Measurements from ENCODE around the gene CREM.

CREM gene

GRCh38 chr10:35246770-35247343 is 120.2 kb downstream of the CREM start:
- Histone ChIP-seq H3K27me3 (ENCODE audit: insufficient read depth, insufficient read length) (no peaks in the 10 kb centered on the region), H3K4me3 (ENCODE audit: insufficient read length, low read depth) (no peak overlapping the region), H3K4me1 (ENCODE audit: insufficient read depth, insufficient read length) (no peaks in the 10 kb centered on the region), H3K9ac (ENCODE audit: insufficient read length, low read depth) (no peak overlapping the region), H3K9me3 (ENCODE audit: insufficient read depth, low read length) (no peaks in the 10 kb centered on the region), H3K36me3 (ENCODE audit: insufficient read depth, insufficient read length, low read length) (no peaks in the 10 kb centered on the region)
- no peak for DNase-seq (ENCODE audit: low read depth, low spot score)
- TF ChIP-seq ZNF274 (IDR thresholded peaks at IDR 0.05; ENCODE audit: low read depth, low read length) (no peak), SUZ12 (IDR thresholded peaks at IDR 0.05; ENCODE audit: extremely low read depth, insufficient read depth, insufficient read length) (no peak), YY1 (IDR thresholded peaks at IDR 0.05; ENCODE audit: insufficient read depth, insufficient read length) (no peak)

- Histone ChIP-seq H3K36me3 (ENCODE audit: insufficient read depth, insufficient read length, low read length) (no peaks in the 10 kb centered on the region), H3K27me3 (ENCODE audit: insufficient read depth, insufficient read length) (no peaks in the 10 kb centered on the region), H3K9ac (ENCODE audit: insufficient read length, low read depth) (no peak overlapping the region), H3K4me3 (ENCODE audit: insufficient read length, low read depth) (no peak overlapping the region), H3K4me1 (ENCODE audit: insufficient read depth, insufficient read length) (no peaks in the 10 kb centered on the region), H3K9me3 (ENCODE audit: insufficient read depth, low read length) (no peaks in the 10 kb centered on the region)
- TF ChIP-seq SUZ12 (IDR thresholded peaks at IDR 0.05; ENCODE audit: extremely low read depth, insufficient read depth, insufficient read length) (no peak), YY1 (IDR thresholded peaks at IDR 0.05; ENCODE audit: insufficient read depth, insufficient read length) (no peak), ZNF274 (IDR thresholded peaks at IDR 0.05; ENCODE audit: low read depth, low read length) (no peak)
- DNase-seq (ENCODE audit: low read depth, low spot score), result no peak
Measured at GRCh38 chr10:35251373-35252100, 124.9 kb downstream of the CREM start.

- no peak for TF ChIP-seq ZNF274 (IDR thresholded peaks at IDR 0.05; ENCODE audit: low read depth, low read length)
- no peak for TF ChIP-seq YY1 (IDR thresholded peaks at IDR 0.05; ENCODE audit: insufficient read depth, insufficient read length)
- no peak for TF ChIP-seq SUZ12 (IDR thresholded peaks at IDR 0.05; ENCODE audit: extremely low read depth, insufficient read depth, insufficient read length)
- no peak for DNase-seq (ENCODE audit: low read depth, low spot score)
- no peak overlapping the region for H3K9ac ChIP-seq (ENCODE audit: insufficient read length, low read depth)
- peaks cover 9% of the 10 kb centered on the region for H3K9me3 ChIP-seq (ENCODE audit: insufficient read depth, low read length)
- no peaks in the 10 kb centered on the region for H3K27me3 ChIP-seq (ENCODE audit: insufficient read depth, insufficient read length)
- no peak overlapping the region for H3K4me3 ChIP-seq (ENCODE audit: insufficient read length, low read depth)
- no peaks in the 10 kb centered on the region for H3K4me1 ChIP-seq (ENCODE audit: insufficient read depth, insufficient read length)
- no peaks in the 10 kb centered on the region for H3K36me3 ChIP-seq (ENCODE audit: insufficient read depth, insufficient read length, low read length)
Measured at GRCh38 chr10:35257057-35257983, 130.7 kb downstream of the CREM start.

- Histone ChIP-seq H3K9me3 (ENCODE audit: insufficient read depth, low read length) (peaks cover 9% of the 10 kb centered on the region), H3K4me1 (ENCODE audit: insufficient read depth, insufficient read length) (no peaks in the 10 kb centered on the region), H3K9ac (ENCODE audit: insufficient read length, low read depth) (no peak overlapping the region), H3K4me3 (ENCODE audit: insufficient read length, low read depth) (no peak overlapping the region), H3K27me3 (ENCODE audit: insufficient read depth, insufficient read length) (no peaks in the 10 kb centered on the region), H3K36me3 (ENCODE audit: insufficient read depth, insufficient read length, low read length) (no peaks in the 10 kb centered on the region)
- no peak for DNase-seq (ENCODE audit: low read depth, low spot score)
- TF ChIP-seq YY1 (IDR thresholded peaks at IDR 0.05; ENCODE audit: insufficient read depth, insufficient read length) (no peak), SUZ12 (IDR thresholded peaks at IDR 0.05; ENCODE audit: extremely low read depth, insufficient read depth, insufficient read length) (no peak), ZNF274 (IDR thresholded peaks at IDR 0.05; ENCODE audit: low read depth, low read length) (no peak)
Measured at GRCh38 chr10:35259769-35260397, 133.2 kb downstream of the CREM start.

GRCh38 chr10:35262436-35262835 is 135.8 kb downstream of the CREM start:
- TF ChIP-seq SUZ12 (IDR thresholded peaks at IDR 0.05; ENCODE audit: extremely low read depth, insufficient read depth, insufficient read length), result no peak
- TF ChIP-seq ZNF274 (IDR thresholded peaks at IDR 0.05; ENCODE audit: low read depth, low read length), result no peak
- Histone ChIP-seq H3K27me3 (ENCODE audit: insufficient read depth, insufficient read length) (no peaks in the 10 kb centered on the region), H3K9me3 (ENCODE audit: insufficient read depth, low read length) (peaks cover 7% of the 10 kb centered on the region), H3K36me3 (ENCODE audit: insufficient read depth, insufficient read length, low read length) (no peaks in the 10 kb centered on the region), H3K9ac (ENCODE audit: insufficient read length, low read depth) (no peak overlapping the region), H3K4me3 (ENCODE audit: insufficient read length, low read depth) (no peak overlapping the region), H3K4me1 (ENCODE audit: insufficient read depth, insufficient read length) (no peaks in the 10 kb centered on the region)
- DNase-seq (ENCODE audit: low read depth, low spot score), result no peak

All from NT2/D1 (cell line).